Measurements from ENCODE around the gene NDRG2.
A peak's percentile ranks its signal among the peaks of the same experiment; 100 is the strongest.
"Not testable (repeated sequence)": the region's sequence is repeated elsewhere in the genome, so short reads cannot be mapped to it uniquely, and the experiment has no call there.

The NDRG2 gene

GRCh38 chr14:21033133-21033698 lies 8.4 kb upstream of the NDRG2 start:
- no peak for DNase-seq (ENCODE audit: low read depth)

DNA sequence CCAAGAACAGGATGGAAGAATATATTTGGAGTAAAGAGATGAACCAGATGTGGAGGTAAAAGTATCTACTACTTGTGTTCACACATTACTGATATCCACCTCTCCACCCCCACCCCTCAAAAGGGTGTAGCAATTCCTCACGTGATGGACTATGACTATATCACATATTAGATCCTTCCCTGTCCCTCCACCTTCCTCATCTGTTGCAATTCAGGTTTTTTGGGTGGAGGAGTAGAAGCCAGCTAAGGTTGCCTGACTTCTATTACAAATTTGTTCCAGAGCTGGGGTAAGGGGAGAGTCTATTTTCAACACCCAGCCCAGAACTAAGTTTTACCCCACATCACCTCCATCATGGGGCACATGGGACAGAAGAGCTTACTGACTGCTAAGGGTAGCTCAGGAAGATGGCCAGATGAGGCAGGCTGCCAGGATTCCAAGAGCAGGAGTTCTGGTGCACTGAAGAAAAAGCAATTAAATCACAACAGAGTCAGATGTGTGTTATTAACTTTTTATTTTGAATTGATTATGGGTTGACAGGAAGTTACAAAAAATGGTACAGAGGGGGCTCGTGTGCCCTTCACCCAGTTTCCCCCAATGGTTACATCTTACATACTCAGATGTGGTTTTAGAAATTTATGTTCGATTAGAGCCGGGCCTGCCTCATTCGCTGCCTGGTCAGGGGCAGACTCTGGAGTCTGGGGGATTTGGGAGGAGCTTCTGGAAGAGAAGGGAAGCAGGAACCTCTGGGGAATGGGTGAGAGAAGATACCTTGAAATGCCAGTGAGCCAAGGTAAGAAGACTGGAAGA lies 7.7 kb upstream of the NDRG2 start:
- no peak for DNase-seq (ENCODE audit: low read depth)

DNA sequence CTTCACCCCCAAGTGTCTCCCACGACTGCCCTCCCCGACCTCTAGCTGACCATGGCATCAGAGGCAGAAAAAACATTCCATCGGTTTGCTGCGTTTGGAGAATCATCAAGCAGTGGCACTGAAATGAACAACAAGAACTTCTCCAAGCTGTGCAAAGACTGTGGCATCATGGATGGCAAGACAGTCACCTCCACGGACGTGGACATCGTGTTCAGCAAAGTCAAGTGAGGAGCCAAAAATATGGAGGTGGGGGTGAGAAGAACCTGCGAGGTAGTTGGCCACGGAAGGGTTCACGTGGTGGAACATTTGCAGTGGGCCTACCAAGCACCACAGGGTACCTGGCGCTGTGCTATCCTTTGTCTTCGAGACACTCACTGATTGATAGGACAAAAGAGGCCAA lies 5.7 kb upstream of the NDRG2 start:
- no peak for DNase-seq (ENCODE audit: low read depth)

DNA sequence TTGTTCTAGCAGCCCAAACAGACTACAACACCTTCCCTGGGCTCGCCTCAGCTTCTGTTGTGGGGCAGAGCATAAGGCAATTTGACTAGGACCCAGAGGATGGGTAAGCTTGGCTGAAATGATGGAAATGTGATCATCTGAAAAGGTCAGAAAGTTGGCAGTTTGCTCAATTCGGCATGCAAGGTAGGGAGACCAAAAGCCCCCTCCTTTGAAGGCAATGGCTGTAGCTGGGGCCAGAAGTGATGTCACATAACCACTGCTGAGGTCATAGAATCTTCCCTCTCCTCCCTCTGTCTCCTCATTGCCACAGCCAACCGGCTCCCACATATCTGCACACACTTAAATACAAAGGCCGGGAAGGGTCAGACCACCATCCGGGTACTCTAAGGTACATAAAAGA lies 5.1 kb upstream of the NDRG2 start, which contains the start of gene TPPP2:
Gene TPPP2, plus strand, starts transcription at position 301 of the 400 bp plus-strand sequence. CDS start 365 bp downstream, outside the sequence.
- DNase-seq (ENCODE audit: low read depth), result no peak

GRCh38 chr14:21026988-21027315 lies 2.1 kb upstream of the NDRG2 start:
- DNase-seq (ENCODE audit: low read depth), result no peak

DNA sequence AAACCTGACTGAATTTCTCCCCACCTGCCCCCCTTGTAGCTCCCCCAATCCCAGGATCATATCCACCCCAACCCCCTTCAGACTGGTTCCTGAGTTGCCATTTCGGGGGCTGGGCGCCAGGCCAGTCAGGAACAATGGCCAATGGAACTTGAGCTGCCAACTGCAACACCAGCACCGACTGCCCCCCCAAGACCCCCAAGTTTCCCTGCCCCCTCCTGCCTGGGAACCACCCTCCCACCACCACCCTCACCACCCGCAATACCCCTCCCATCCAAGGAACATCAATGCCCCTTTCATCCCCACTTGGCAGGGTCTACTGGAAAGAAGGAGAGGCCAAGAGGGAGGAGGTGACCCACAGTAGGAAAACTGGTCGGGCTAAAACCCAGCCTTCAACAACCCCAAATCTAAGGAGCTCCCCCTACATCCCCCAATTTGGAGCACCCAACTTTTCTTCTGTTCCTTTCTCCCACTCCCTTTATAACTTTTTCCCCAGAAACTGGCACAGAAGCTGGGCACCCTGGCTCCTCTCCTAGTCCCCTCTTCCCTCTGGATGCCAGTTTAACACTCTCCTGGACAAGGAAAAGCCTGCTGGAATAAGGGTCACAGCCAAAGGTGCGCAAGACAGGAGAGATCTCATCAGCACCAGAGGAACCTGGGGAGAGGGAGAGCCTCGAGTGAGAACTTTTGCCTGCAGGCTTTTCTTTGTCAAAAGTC lies 1.6 kb upstream of the NDRG2 start:
- no peak for DNase-seq (ENCODE audit: low read depth)

DNA sequence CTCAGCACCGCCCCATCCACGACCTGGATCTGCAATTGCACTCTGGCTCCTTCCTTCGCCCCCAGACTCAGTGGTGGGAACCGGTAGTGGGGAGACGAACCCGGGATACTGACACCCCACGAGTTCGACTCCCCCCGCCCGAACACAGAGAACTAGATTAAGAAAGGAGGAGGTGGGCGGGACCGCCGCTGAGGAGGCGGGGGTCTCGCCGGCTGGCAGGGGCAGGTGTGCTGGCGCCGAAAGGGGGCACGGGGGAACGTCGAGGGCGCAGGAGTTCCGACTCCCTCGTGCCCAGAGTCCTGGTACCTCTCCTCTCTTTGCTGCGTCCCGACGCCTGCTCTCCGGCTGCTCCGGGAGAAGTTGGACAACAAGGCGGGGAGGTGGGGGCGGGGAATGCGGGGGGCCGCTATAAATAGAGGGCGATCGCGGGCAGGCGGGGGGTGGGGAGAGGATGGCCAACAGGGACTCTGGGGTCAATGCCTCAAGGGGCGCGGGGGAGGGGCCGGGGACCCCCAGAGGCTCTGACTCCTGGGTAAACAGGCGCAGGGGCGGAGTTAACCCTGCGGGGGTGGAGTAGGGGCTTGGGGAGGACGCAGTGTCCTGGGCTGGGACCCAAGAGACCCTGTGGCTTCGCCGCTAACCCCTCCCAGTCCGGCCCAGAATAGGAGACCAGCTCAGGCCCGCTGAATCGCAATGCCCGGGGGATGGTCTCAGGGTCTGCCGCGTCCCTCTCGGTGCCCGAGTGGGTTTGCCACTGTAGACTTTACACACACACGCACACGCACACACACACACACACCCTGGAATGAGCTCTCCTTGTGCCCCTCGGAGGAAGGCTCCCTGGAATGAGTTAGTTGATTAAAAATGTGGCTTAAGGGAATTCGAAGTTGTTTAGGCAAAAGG lies 761 bp upstream of the NDRG2 start:
- DNase-seq (ENCODE audit: low read depth), result no peak

DNA sequence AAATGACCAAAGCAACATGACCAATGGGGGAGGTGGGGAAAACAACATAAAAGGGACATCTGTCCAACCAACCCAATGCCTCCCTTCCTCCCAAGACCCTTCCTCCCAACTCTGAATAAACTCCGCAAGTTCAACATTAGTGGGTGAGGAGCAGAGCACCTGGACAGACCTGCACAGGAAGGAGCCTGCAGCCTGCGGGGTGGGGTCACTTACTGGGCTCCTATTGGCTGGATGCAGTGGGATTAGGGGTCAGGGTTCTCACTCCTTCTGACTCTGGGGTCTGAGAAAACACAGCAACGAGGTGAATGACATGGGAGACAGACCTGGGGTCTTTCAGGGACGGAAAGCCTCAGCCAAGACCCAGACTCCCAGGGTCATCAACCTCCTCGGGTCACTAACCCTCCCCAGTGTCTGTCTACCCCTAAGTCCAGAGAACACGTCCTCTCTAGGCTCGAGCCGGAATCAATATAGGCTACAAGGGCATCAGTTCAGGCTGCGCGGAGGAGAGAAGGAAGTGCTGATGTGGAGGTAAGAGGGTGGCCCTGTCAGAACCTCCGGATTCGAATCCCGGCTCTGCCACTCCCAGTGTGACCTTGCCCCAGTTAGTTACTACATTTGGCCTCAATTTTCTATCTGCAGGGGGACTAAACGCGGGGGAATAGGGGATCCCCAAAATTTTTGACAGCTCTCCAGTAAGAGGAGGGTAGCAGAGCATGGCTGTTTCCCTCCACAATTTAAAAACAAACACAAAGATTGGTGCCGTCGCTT lies 860 bp downstream of the NDRG2 start:
- DNase-seq (ENCODE audit: low read depth), result no peak

DNA sequence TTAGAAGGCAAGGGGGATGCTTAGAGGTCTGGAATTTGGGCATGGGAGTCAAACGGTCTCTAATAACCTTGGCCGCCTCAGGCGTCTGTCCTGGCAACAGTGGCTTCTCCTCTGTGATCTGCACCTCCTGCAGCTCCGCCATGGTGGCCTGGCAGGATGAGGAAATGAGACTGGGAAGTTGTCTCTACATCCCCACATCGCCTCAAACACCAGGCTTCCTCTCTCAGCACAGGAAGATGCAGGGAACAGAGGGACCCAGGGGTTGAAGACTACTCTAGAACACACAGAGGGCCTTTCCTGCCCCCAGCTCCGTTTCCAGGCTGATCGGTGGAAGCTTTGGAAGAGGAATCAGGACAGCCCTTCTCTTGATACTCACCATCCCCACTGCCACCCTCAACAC lies 1.7 kb downstream of the NDRG2 start:
- DNase-seq (ENCODE audit: low read depth), result no peak

DNA sequence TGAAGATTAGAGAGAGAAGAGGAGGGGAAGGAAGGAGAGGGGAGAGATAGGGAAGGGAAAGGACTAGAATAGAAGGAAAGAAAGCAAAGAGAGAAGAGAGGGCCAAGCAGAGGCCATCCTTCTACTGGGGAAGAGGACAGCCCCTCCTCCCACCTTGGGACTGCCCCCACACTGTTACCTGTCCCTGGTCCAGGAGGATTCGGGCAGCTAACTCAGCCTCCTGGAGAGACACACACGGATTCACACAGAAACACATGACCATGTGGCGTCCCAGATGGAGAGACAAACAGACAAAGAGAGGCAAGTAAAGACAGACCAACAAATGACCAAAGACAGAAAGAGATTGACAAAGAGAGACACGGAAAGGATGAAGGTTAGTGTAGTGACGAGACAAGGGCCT lies 2.2 kb downstream of the NDRG2 start:
- no peak for DNase-seq (ENCODE audit: low read depth)

GRCh38 chr14:21020977-21021545 lies 3.8 kb downstream of the NDRG2 start:
- no peak for DNase-seq (ENCODE audit: low read depth)

DNA sequence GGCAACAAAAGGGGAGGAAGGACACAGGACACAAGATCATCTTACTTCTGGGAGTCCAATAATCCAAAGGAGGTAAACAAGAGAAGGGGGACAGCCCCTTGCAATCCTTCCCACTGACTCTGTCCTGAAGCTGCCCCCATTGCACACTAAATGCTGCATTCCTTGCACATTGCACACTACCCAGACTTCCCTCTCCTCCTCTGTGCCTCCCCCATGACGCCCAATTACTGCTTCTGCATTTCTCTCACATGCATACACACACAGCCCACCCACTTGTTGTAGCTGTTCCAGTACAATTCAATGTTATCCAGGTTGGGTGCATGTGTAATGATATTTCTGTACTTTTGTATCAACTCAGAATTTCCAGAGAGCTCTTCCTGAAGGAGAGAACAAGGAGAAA lies 5.5 kb downstream of the NDRG2 start:
- DNase-seq (ENCODE audit: low read depth), result no peak

GRCh38 chr14:21018781-21019180 lies 6.1 kb downstream of the NDRG2 start:
- DNase-seq (ENCODE audit: low read depth), result no peak

DNA sequence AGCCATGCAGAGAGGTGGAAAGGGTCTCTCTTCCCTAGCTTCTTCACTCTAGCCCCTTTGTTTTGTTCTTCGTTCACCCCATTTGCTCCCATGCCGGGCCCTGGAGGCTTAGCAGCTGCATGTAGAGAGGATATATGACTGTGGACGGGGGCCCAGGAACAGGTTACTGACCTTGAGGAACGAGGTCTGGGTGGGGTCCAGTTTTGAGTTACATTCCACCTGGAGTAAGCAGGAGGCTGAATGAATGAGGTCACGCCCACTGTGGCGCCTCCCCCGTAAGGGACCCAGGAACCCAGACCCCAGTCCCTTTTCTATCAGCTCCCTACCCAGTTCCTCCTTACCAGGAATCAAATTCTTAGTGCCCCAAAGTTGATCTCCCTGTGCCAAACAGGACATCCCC lies 6.6 kb downstream of the NDRG2 start:
- no peak for DNase-seq (ENCODE audit: low read depth)

DNA sequence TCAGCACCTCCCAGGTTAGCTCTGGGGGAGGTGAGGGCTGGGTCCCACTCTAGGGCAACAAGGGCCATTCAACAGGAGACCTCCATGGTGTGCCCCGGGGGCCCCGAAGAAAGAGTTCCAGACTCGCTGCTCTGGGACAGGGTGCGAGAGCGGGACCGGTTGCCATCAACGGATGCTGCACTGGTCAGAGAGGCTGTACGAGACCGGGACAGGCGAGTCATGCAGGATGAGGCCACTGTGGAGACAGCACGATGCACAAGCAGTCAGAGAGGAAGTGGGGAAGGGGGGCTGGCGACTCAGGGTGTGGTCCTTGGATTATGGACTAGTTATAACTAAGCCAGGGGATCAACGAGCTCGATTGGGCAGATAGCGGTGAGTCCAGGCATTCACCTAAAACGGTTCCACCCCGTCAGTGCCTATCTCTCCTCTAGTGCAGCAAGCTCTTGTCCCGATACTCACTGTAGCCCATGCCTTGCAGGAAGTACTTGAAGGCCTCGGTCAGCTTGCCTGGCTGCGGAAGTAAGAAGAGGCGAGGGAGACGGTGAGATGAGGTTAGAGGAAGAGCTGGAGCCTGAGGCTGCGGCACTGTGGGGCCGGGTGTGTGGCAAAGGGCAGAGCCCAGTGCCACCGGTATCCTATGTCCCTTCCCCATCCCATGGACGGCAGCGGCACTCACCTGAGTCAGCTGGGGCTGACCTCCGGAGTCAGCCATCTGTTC lies 7.2 kb downstream of the NDRG2 start:
- no peak for DNase-seq (ENCODE audit: low read depth)

DNA sequence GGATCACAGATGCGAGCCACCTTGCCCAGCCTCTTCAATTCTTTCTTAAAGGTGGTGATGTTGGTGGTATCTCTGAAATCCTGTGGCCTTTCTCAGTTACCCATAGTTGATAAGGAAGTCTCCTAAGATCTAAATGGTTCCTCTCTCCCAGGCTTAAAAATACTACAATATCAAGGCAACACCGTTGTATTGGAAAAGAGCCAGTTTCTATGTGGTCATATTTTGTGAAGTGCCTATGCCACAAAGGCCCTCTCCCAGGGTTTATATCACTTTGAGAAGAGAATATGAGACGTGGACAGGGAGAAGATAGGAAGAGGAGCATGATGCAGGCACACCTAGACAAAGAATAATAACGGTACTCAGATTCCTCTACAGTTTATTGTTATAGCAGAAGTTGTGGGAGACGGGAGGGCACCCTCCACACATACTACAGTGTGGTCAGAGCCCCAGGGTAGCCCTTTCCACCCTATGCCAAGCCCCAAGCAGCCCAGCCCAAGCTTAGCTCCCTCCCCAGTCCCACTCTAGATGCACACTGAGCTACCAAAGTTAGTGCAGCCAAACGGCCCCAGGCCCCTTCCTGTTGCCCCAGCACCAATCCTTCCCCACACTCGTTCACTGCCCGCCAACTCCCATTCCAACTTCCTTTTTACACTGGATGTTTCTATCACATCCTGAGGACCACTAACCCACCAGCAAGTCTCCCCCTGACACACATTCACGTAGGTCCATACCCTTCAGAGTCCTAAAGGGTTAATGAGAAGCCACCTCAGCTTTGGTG lies 8.3 kb downstream of the NDRG2 start:
- DNase-seq (ENCODE audit: low read depth), result no peak

- DNase-seq (ENCODE audit: low read depth), result no peak
These were observed 9.5 kb downstream of the NDRG2 start for GRCh38 chr14:21015312-21015711.

- peak; percentile 81 for DNase-seq (ENCODE audit: low read depth)
These were observed 10.1 kb downstream of the NDRG2 start for GRCh38 chr14:21014761-21015190.

DNA sequence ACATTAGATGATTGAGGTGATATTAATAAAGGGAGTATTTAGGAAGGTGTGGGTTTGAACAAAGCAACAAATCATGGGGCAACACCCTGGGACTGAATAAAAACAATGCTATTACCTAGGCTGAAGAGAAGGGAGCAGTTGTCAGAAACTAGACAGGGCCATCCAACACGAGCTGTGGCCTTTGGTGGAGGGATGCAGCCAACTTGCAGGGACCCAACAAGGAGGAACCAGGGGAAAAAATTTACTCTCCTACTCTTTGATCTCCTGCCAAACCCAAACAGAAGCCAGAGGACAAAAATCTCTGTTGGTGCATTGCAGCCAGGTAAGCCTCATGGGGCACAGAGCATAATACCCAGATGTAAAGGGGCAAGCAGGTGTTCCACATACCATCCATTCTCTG lies 13.7 kb downstream of the NDRG2 start:
- DNase-seq (ENCODE audit: low read depth), result no peak

DNA sequence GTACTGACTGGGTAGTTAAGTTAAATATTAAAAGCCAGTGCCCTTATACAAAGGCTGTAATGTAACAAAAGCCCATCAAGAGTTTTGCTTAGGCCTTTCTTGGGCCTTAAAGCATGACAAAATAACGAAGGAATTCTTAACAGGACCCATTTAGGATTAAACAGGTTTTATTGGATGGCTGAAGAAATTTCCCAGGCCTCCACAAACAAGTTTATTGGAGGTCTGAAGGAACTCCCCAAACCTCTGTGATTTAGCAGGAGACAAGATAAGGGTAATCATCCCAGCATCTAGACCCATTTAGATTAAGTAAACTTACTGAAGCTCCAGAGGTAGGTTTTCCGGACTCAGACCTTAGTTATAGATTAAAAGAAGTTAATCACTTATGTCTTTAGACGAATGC lies 15.1 kb downstream of the NDRG2 start:
- not testable (repeated sequence) for DNase-seq (ENCODE audit: low read depth)

All from ELR (cell line).